HepG2 (cell line): ENCODE data around the gene GABARAPL2. TPM values are rescaled to one million over a fixed set of nuclear protein-coding genes. Genes with fewer than 3 reads are reported as not detected.
A peak's percentile ranks its signal among the peaks of the same experiment; 100 is the strongest.

Source experiments
- CREM ChIP-seq, 2 experiments: sonication (generic) in 1 of 2; formaldehyde crosslinking in 1 of 2; IDR thresholded peaks; 2 replicates each; pipeline versions ENCODE4 v1.4.0 to v1.6.1; 2016 to 2020; ENCODE audit warnings: antibody characterized with exemption in 1 of 2, mild to moderate bottlenecking in 1 of 2, missing genetic modification reagents in 1 of 2
- GLI4 ChIP-seq: sonication (generic); formaldehyde crosslinking; IDR thresholded peaks from 2 replicates; pipeline ENCODE4 v1.5.1; 2020; ENCODE audit warnings: missing genetic modification reagents, mild to moderate bottlenecking, moderate library complexity, borderline replicate concordance
- KDM3A ChIP-seq: IDR thresholded peaks from 2 replicates; pipeline ENCODE4 v1.6.1; 2018; ENCODE audit warnings: low read depth, missing compliant biosample characterization
- MED1 ChIP-seq: sonication (generic); formaldehyde crosslinking; IDR thresholded peaks from 2 replicates; pipeline ENCODE4 v1.4.0; 2020; ENCODE audit warnings: missing genetic modification reagents
- PAF1 ChIP-seq: IDR thresholded peaks from 2 replicates; pipeline ENCODE4 v1.6.1; 2016; ENCODE audit warnings: missing genetic modification reagents, missing compliant biosample characterization
- RBAK ChIP-seq: sonication (generic); formaldehyde crosslinking; IDR thresholded peaks from 2 replicates; pipeline ENCODE4 v1.5.1; 2020; ENCODE audit warnings: mild to moderate bottlenecking, missing genetic modification reagents
- REL ChIP-seq: sonication (generic); formaldehyde crosslinking; conservative IDR thresholded peaks from 2 replicates; pipeline ENCODE4 v1.8.0; 2022; ENCODE audit warnings: mild to moderate bottlenecking, missing genetic modification reagents, moderate library complexity
- TCF7L2 ChIP-seq: IDR thresholded peaks from 2 replicates; pipeline ENCODE4 v1.6.1; 2011; ENCODE audit warnings: mild to moderate bottlenecking, low read depth, low read length, moderate library complexity
- ZNF549 ChIP-seq: sonication (generic); formaldehyde crosslinking; IDR thresholded peaks from 2 replicates; pipeline ENCODE4 v1.5.0; 2020; ENCODE audit warnings: missing genetic modification reagents
- ZSCAN22 ChIP-seq: sonication (generic); formaldehyde crosslinking; IDR thresholded peaks from 2 replicates; pipeline ENCODE4 v1.4.0; 2020; ENCODE audit warnings: mild to moderate bottlenecking, missing genetic modification reagents
- polyA plus RNA-seq, 8 experiments: library from polyadenylated mRNA; depleted of rRNA in 3 of 8; stranded (reverse) in 7 of 8; unstranded in 1 of 8; fragments of >200 nt; fragmentation: Illumina TruSeq in 4 of 8; extraction: Trizol in 4 of 8; gene quantifications; 2 replicates each; pipeline versions ENCODE4 v1.2.1 to v1.2.3, GENCODE V29; 2011 to 2016; ENCODE audit warnings: low read depth in 4 of 8, missing spikeins in 1 of 8, mixed read lengths in 1 of 8; ENCODE audit not compliant: insufficient read depth in 1 of 8
- total RNA-seq, 5 experiments: library from RNA; depleted of rRNA; stranded (reverse); fragments of >200 nt; fragmentation: Illumina TruSeq; extraction: Trizol; gene quantifications; 2 replicates each; pipeline ENCODE4 v1.2.3, GENCODE V29; 2016; ENCODE audit warnings: low read depth in 1 of 5
- TF ChIP-seq, protein P1 (sequence below): IDR thresholded peaks from 2 replicates; pipeline ENCODE4 v1.6.1; 2016; ENCODE audit warnings: low read depth, control low read depth
- TF ChIP-seq, protein P2 (sequence below): sonication (generic); formaldehyde crosslinking; IDR thresholded peaks from 2 replicates; pipeline ENCODE4 v1.4.0; 2020; ENCODE audit warnings: missing genetic modification reagents, borderline replicate concordance
- TF ChIP-seq, protein P3 (sequence below): sonication (generic); formaldehyde crosslinking; IDR thresholded peaks from 2 replicates; pipeline ENCODE4 v1.5.0; 2020; ENCODE audit warnings: missing genetic modification reagents
- TF ChIP-seq, protein P4 (sequence below), 2 experiments: sonication (generic) in 1 of 2; formaldehyde crosslinking in 1 of 2; IDR thresholded peaks; 2 replicates each; pipeline versions ENCODE4 v1.4.0 to v1.6.1; 2018 to 2020; ENCODE audit warnings: missing genetic modification reagents in 2 of 2, borderline replicate concordance in 1 of 2, low read depth in 1 of 2, mild to moderate bottlenecking in 1 of 2, missing biosample characterization in 1 of 2
- TF ChIP-seq, protein P5 (sequence below): sonication (generic); formaldehyde crosslinking; IDR thresholded peaks from 2 replicates; pipeline ENCODE4 v1.4.0; 2020; ENCODE audit warnings: missing genetic modification reagents
- TF ChIP-seq, protein P6 (sequence below): IDR thresholded peaks from 2 replicates; pipeline ENCODE4 v1.6.1; 2016; ENCODE audit warnings: mild to moderate bottlenecking

GABARAPL2 gene
- total and polyA plus RNA-seq, 2 of the 13 experiments (the other 11 are each of a cell fraction or from before 2014, with no cell fraction given) = 76.4 to 83.0 TPM

DNA sequence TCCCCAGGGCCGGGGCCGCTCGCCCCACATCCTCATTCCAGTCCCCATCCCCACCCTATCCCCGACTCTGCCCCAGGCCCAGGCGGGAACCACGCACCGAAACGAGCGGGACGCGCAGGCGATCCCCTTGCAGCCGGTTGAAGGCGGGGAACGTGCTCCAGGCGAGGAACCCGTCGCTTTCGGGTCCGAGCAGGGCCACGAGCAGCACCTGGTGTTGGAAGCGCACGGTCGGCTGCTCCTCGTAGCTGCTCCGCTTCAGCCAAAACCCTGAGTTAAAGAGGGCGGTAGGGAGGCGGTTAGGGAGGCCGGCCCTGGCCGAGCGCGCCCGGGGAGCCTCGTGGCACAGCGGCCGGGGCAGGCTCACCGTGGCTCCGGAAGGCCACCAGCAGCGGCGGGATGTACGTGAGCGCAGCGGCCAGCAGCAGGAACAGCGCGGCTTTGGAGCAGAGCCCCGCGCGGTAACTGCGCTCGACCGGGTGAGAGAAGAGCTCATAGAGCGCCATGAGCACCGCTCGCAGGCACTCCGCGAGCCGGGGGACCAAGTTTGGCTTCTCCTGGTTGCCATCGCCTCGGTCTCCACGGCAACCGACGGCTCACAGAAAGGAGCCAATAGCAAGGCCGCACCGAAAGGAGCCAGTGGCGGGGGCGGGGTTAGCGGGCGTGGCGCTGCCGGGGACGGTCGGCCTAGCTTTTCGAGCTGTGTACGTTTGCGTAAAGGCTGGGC is 10.3 kb upstream of the GABARAPL2 start, which contains the start of gene TMEM231 (continued):
- TF ChIP-seq, protein P1, sequence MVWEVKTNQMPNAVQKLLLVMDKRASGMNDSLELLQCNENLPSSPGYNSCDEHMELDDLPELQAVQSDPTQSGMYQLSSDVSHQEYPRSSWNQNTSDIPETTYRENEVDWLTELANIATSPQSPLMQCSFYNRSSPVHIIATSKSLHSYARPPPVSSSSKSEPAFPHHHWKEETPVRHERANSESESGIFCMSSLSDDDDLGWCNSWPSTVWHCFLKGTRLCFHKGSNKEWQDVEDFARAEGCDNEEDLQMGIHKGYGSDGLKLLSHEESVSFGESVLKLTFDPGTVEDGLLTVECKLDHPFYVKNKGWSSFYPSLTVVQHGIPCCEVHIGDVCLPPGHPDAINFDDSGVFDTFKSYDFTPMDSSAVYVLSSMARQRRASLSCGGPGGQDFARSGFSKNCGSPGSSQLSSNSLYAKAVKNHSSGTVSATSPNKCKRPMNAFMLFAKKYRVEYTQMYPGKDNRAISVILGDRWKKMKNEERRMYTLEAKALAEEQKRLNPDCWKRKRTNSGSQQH (CRISPR knock-in tag) = no peak
- TF ChIP-seq PAF1 (CRISPR knock-in tag) (no peak), RBAK (CRISPR knock-in tag) (no peak), CREM (IDR thresholded peaks at IDR 0.05) (no peak), CREM (CRISPR knock-in tag; IDR thresholded peaks at IDR 0.05) (no peak), ZSCAN22 (CRISPR knock-in tag) (0 out of 2 replicates have a peak, but pooled peaks have one; percentile 46), ZNF549 (CRISPR knock-in tag) (no peak), REL (peak; percentile 19; the same call in 1 of the 2 replicates), TCF7L2 (no peak), KDM3A (CRISPR knock-in tag) (peak; percentile 76; the same call in 1 of the 2 replicates), GLI4 (peak; percentile 82; the same call in 1 of the 2 replicates), MED1 (CRISPR knock-in tag) (peak; percentile 13; the same call in 1 of the 2 replicates)
- TF ChIP-seq, protein P2, sequence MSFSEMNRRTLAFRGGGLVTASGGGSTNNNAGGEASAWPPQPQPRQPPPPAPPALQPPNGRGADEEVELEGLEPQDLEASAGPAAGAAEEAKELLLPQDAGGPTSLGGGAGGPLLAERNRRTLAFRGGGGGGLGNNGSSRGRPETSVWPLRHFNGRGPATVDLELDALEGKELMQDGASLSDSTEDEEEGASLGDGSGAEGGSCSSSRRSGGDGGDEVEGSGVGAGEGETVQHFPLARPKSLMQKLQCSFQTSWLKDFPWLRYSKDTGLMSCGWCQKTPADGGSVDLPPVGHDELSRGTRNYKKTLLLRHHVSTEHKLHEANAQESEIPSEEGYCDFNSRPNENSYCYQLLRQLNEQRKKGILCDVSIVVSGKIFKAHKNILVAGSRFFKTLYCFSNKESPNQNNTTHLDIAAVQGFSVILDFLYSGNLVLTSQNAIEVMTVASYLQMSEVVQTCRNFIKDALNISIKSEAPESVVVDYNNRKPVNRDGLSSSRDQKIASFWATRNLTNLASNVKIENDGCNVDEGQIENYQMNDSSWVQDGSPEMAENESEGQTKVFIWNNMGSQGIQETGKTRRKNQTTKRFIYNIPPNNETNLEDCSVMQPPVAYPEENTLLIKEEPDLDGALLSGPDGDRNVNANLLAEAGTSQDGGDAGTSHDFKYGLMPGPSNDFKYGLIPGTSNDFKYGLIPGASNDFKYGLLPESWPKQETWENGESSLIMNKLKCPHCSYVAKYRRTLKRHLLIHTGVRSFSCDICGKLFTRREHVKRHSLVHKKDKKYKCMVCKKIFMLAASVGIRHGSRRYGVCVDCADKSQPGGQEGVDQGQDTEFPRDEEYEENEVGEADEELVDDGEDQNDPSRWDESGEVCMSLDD (CRISPR knock-in tag) = no peak
- TF ChIP-seq, protein P3, sequence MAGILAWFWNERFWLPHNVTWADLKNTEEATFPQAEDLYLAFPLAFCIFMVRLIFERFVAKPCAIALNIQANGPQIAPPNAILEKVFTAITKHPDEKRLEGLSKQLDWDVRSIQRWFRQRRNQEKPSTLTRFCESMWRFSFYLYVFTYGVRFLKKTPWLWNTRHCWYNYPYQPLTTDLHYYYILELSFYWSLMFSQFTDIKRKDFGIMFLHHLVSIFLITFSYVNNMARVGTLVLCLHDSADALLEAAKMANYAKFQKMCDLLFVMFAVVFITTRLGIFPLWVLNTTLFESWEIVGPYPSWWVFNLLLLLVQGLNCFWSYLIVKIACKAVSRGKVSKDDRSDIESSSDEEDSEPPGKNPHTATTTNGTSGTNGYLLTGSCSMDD (CRISPR knock-in tag) = peak; percentile 31; the same call in 1 of the 2 replicates
- TF ChIP-seq, protein P4, sequence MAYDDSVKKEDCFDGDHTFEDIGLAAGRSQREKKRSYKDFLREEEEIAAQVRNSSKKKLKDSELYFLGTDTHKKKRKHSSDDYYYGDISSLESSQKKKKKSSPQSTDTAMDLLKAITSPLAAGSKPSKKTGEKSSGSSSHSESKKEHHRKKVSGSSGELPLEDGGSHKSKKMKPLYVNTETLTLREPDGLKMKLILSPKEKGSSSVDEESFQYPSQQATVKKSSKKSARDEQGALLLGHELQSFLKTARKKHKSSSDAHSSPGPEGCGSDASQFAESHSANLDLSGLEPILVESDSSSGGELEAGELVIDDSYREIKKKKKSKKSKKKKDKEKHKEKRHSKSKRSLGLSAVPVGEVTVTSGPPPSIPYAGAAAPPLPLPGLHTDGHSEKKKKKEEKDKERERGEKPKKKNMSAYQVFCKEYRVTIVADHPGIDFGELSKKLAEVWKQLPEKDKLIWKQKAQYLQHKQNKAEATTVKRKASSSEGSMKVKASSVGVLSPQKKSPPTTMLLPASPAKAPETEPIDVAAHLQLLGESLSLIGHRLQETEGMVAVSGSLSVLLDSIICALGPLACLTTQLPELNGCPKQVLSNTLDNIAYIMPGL (CRISPR knock-in tag; IDR thresholded peaks at IDR 0.05; ENCODE audit: borderline replicate concordance in 1 of 2, low read depth in 1 of 2) = peak; percentile 56 to 61; a peak in 2 of 4 replicates
- TF ChIP-seq, protein P5, sequence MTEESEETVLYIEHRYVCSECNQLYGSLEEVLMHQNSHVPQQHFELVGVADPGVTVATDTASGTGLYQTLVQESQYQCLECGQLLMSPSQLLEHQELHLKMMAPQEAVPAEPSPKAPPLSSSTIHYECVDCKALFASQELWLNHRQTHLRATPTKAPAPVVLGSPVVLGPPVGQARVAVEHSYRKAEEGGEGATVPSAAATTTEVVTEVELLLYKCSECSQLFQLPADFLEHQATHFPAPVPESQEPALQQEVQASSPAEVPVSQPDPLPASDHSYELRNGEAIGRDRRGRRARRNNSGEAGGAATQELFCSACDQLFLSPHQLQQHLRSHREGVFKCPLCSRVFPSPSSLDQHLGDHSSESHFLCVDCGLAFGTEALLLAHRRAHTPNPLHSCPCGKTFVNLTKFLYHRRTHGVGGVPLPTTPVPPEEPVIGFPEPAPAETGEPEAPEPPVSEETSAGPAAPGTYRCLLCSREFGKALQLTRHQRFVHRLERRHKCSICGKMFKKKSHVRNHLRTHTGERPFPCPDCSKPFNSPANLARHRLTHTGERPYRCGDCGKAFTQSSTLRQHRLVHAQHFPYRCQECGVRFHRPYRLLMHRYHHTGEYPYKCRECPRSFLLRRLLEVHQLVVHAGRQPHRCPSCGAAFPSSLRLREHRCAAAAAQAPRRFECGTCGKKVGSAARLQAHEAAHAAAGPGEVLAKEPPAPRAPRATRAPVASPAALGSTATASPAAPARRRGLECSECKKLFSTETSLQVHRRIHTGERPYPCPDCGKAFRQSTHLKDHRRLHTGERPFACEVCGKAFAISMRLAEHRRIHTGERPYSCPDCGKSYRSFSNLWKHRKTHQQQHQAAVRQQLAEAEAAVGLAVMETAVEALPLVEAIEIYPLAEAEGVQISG (CRISPR knock-in tag) = 0 out of 2 replicates have a peak, but pooled peaks have one; percentile 25
- TF ChIP-seq, protein P6, sequence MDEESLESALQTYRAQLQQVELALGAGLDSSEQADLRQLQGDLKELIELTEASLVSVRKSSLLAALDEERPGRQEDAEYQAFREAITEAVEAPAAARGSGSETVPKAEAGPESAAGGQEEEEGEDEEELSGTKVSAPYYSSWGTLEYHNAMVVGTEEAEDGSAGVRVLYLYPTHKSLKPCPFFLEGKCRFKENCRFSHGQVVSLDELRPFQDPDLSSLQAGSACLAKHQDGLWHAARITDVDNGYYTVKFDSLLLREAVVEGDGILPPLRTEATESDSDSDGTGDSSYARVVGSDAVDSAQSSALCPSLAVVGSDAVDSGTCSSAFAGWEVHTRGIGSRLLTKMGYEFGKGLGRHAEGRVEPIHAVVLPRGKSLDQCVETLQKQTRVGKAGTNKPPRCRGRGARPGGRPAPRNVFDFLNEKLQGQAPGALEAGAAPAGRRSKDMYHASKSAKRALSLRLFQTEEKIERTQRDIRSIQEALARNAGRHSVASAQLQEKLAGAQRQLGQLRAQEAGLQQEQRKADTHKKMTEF (CRISPR knock-in tag) = peak; percentile 58; the same call in 1 of the 2 replicates
